Smooth muscle cell (in vitro differentiated cells): Measurements from ENCODE around the gene KCNJ9. TPM values are rescaled to one million over a fixed set of nuclear protein-coding genes. Genes with fewer than 3 reads are reported as not detected.

ENCODE experiments used
- DNase-seq: peaks from one replicate; lab custom pipeline; 2025; ENCODE audit not compliant: unreplicated experiment; lab: John Stamatoyannopoulos, UW
- H2AFZ ChIP-seq: fragments of 200-600 bp; sonication (generic); 2 replicates; pipeline ENCODE4 v1.6.0; 2016; ENCODE audit warnings: antibody characterized with exemption, low read depth, mild to moderate bottlenecking
- H3F3A ChIP-seq: fragments of 200-600 bp; sonication (generic); 2 replicates; pipeline ENCODE4 v1.6.0; 2017; ENCODE audit warnings: antibody characterized with exemption, low read depth
- H3K27ac ChIP-seq: fragments of 200-600 bp; sonication (generic); 2 replicates; pipeline ENCODE4 v1.5.1; 2016; ENCODE audit warnings: low read depth, mild to moderate bottlenecking
- H3K27me3 ChIP-seq: fragments of 200-600 bp; sonication (generic); 2 replicates; pipeline ENCODE4 v1.6.1; 2016; ENCODE audit warnings: low read depth, mild to moderate bottlenecking
- H3K36me3 ChIP-seq: fragments of 200-600 bp; sonication (generic); 2 replicates; pipeline ENCODE4 v1.5.1; 2016; ENCODE audit warnings: low read depth
- H3K4me1 ChIP-seq: fragments of 200-600 bp; sonication (generic); 2 replicates; pipeline ENCODE4 v1.5.1; 2016; ENCODE audit warnings: low read depth
- H3K4me2 ChIP-seq: fragments of 200-600 bp; sonication (generic); 2 replicates; pipeline ENCODE4 v1.6.0; 2016; ENCODE audit warnings: mild to moderate bottlenecking
- H3K4me3 ChIP-seq: fragments of 200-600 bp; sonication (generic); 2 replicates; pipeline ENCODE4 v1.5.1; 2016; ENCODE audit warnings: mild to moderate bottlenecking
- H3K79me2 ChIP-seq: fragments of 200-600 bp; sonication (generic); 2 replicates; pipeline ENCODE4 v1.6.0; 2016; ENCODE audit warnings: low read depth, mild to moderate bottlenecking
- H3K9ac ChIP-seq: fragments of 200-600 bp; sonication (generic); 2 replicates; pipeline ENCODE4 v1.6.0; 2016; ENCODE audit warnings: low read depth
- H3K9me3 ChIP-seq: fragments of 200-600 bp; sonication (generic); replicated peaks from 2 replicates; pipeline ENCODE4 v1.5.1; 2016; ENCODE audit warnings: low read depth
- H4K20me1 ChIP-seq: fragments of 200-600 bp; sonication (generic); 2 replicates; pipeline ENCODE4 v1.6.0; 2016; ENCODE audit warnings: low read depth
- WGBS: methylation state at CpG from one replicate; pipeline ENCODE4 v1.1.7; 2016; ENCODE audit warnings: low lambda C conversion rate; 5-methylcytosine and 5-hydroxymethylcytosine counted together
- polyA plus RNA-seq: library from polyadenylated mRNA; unstranded; fragments of >200 nt; fragmentation: Nextera tagmentation; extraction: Ambion mirVana; gene quantifications from 2 replicates; pipeline ENCODE4 v1.2.1, GENCODE V29; 2016
- total RNA-seq: library from RNA; depleted of rRNA; stranded (reverse); fragments of >200 nt; gene quantifications from 2 replicates; pipeline ENCODE4 v1.2.3, GENCODE V29; 2014
- TF ChIP-seq, protein P1 (sequence below): fragments of 200-600 bp; sonication (generic); IDR thresholded peaks from 2 replicates; pipeline ENCODE4 v1.5.1; 2017; ENCODE audit warnings: borderline replicate concordance, mild to moderate bottlenecking, antibody characterized with exemption; ENCODE audit not compliant: insufficient read depth, poor library complexity, severe bottlenecking

KCNJ9 gene
- total and polyA plus RNA-seq, 2 experiments from 2014 or later: not detected

DNA sequence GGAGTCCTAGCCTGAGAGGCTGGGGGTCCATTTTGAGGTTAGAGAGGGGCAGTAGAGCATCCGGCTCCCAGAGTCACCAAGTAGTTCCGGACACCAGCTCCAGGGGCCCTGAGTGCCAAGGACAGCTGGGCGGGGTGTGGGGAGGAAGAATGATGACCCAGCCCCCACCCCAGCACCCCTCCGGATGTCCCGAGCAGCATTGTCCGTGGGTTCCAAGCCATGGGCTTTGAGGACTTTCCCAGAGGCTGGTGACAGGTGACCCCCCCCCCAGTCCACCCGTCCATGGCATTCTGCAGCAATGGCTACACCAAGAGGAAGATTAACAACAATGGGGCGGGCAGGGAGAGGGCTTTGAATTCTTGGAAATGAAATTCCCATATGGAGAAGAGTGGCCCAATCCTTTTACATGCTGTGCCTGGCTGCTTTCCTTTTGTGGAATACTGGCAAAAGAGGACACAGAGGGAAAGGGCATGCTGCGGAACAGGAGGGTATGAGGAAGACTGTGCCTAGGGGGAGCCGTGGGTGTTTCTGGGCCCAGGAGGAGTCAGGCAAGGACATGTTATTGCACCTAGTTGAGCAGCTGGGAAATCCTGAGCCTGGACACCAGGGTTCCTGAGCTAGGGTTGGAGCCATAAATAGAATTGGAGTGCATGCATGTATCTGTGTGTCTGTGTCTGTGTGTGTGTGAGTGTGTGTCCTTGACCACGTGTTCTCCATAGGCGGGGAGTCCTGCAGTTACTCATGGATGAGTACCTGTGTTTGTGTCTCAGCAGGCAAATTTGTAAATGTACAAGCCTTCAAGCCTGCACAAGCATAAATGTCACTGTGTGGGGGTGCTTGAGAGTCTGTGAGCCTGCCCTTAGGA, 35.2 kb downstream of the KCNJ9 start:
- H3K27me3 ChIP-seq: no peaks in the 10 kb centered on the region
- no peaks in the 10 kb centered on the region for H4K20me1 ChIP-seq
- TF ChIP-seq, protein P1, sequence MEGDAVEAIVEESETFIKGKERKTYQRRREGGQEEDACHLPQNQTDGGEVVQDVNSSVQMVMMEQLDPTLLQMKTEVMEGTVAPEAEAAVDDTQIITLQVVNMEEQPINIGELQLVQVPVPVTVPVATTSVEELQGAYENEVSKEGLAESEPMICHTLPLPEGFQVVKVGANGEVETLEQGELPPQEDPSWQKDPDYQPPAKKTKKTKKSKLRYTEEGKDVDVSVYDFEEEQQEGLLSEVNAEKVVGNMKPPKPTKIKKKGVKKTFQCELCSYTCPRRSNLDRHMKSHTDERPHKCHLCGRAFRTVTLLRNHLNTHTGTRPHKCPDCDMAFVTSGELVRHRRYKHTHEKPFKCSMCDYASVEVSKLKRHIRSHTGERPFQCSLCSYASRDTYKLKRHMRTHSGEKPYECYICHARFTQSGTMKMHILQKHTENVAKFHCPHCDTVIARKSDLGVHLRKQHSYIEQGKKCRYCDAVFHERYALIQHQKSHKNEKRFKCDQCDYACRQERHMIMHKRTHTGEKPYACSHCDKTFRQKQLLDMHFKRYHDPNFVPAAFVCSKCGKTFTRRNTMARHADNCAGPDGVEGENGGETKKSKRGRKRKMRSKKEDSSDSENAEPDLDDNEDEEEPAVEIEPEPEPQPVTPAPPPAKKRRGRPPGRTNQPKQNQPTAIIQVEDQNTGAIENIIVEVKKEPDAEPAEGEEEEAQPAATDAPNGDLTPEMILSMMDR: no peak
- H2AFZ ChIP-seq: no peak overlapping the region
- H3K9ac ChIP-seq: no peak overlapping the region
- no peak overlapping the region for H3K27ac ChIP-seq
- 84% methylated on average over 11 of the region's 12 CpGs for WGBS
- peaks cover 34% of the 10 kb centered on the region for H3K4me1 ChIP-seq
- no peaks in the 10 kb centered on the region for H3K36me3 ChIP-seq
- H3K79me2 ChIP-seq: no peaks in the 10 kb centered on the region
- H3K4me2 ChIP-seq: no peak overlapping the region
- H3F3A ChIP-seq: no peaks in the 10 kb centered on the region
- no peak for DNase-seq
- no peak overlapping the region for H3K4me3 ChIP-seq
- no peaks in the 10 kb centered on the region for H3K9me3 ChIP-seq

DNA sequence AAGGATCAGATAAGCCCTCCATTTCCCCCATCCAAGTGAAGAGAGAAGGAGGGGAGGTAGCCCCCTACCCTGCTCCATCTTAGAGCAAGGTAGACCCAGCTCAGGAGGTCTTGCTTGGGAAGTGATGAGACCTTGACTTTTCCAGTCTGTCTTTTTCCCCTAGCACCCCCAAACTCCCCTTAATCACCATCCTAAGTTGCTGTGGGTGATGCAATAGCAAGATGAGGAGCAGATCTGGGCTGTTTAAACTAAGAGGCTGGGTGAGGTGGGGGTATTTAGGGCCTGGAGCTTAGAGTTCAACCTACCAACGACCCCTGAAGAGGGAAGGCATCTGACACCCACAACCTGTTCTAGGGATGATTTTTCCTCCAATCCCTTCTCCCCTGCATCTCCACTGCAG, 36.0 kb downstream of the KCNJ9 start:
- H3K4me3 ChIP-seq: no peak overlapping the region
- H3K36me3 ChIP-seq: no peaks in the 10 kb centered on the region
- H3K4me2 ChIP-seq: peak overlapping the region; percentile 65
- TF ChIP-seq, protein P1: no peak
- H3K27me3 ChIP-seq: no peaks in the 10 kb centered on the region
- H3K9ac ChIP-seq: no peak overlapping the region
- WGBS: 64% methylated on average over 1 of the region's 1 CpG
- no peaks in the 10 kb centered on the region for H4K20me1 ChIP-seq
- H3K4me1 ChIP-seq: peaks cover 34% of the 10 kb centered on the region
- H3K9me3 ChIP-seq: no peaks in the 10 kb centered on the region
- H3K79me2 ChIP-seq: no peaks in the 10 kb centered on the region
- H2AFZ ChIP-seq: no peak overlapping the region
- DNase-seq: no peak
- H3F3A ChIP-seq: no peaks in the 10 kb centered on the region
- no peak overlapping the region for H3K27ac ChIP-seq

DNA sequence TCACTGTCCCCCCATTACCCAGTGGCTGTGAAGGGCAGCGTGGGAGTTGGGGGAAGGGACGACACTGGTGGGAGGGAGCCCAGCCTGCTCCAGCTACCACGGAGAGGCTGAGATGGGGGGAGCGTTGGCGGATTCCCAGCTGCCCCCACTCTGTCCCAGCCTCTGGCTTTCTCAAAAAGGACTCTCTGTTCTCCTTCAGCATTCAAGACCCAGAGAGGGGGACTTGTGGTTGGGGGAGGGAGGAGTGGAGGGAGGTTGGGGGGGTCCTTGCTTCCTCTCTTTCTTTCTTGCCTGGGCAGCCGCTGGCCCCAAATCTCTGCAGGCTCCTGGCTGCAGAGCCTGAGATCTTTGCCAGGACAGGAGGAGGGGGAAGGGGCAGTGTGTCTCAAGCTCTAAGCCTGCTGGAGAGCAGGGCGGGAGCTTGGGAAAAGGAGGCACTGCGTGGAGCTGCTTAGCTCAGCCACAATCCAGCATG, 36.4 kb downstream of the KCNJ9 start:
- Histone ChIP-seq H3K9ac (no peak overlapping the region), H3K4me1 (peaks cover 34% of the 10 kb centered on the region), H3K27me3 (no peaks in the 10 kb centered on the region), H3K36me3 (no peaks in the 10 kb centered on the region), H3K79me2 (no peaks in the 10 kb centered on the region), H3F3A (no peaks in the 10 kb centered on the region), H3K9me3 (no peaks in the 10 kb centered on the region), H2AFZ (no peak overlapping the region), H3K4me2 (peak overlapping the region; percentile 65), H4K20me1 (no peaks in the 10 kb centered on the region), H3K4me3 (no peak overlapping the region), H3K27ac (no peak overlapping the region)
- WGBS: 38% methylated on average over 8 of the region's 8 CpGs
- DNase-seq: no peak
- TF ChIP-seq, protein P1: no peak
